Measurements from ENCODE around the gene PRTG.

GRCh38 chr15:55696221-55696620 is 46.7 kb downstream of the PRTG start:
- no peak for TF ChIP-seq CTCF (IDR thresholded peaks at IDR 0.05)
- TF ChIP-seq POLR2A (IDR thresholded peaks at IDR 0.05) = no peak
